ENCODE data around the gene SLC35F2.
"Not testable (repeated sequence)": the region's sequence is repeated elsewhere in the genome, so short reads cannot be mapped to it uniquely, and the experiment has no call there.

- not testable (repeated sequence) for TF ChIP-seq CTCF (IDR thresholded peaks at IDR 0.05); ELK1 (IDR thresholded peaks at IDR 0.05; ENCODE audit: low read depth, low read length); TFCP2L1 (CRISPR knock-in tag; IDR thresholded peaks at IDR 0.05); JUNB (IDR thresholded peaks at IDR 0.05); RAD21 (conservative IDR thresholded peaks at IDR 0.05 in 1 of 2, IDR thresholded peaks at IDR 0.05 in 1 of 2); POLR2A (IDR thresholded peaks at IDR 0.05; ENCODE audit: low read length); MAX (IDR thresholded peaks at IDR 0.05); USF2 (IDR thresholded peaks at IDR 0.05); SMC3 (IDR thresholded peaks at IDR 0.05)
Observed at GRCh38 chr11:107881471-107881870, 22.9 kb upstream of the SLC35F2 start.

All from A549 (cell line).